ENCODE results near the gene NPHS1.

DNA sequence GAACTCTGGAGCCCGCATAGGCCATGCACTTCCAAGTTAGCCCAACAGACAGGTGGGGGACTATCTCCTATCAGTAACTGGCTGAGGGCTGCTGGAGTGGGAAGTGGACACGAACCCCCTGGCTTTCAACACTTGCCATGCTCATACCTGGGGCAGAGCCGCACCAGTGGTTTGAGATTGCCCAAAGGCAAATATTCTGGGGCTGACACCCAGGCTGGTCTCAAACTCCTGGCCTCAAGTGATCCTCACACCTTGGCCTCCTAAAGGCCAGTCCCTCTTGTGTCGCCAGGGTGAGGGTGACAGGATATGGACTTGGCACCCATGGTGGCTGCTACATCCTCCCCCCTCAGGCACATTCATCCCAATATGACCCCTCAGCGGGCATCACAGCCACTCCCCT is 34.9 kb upstream of the NPHS1 start:
- no peak for TF ChIP-seq CTCF (IDR thresholded peaks at IDR 0.05)
- TF ChIP-seq POLR2A (IDR thresholded peaks at IDR 0.05; ENCODE audit: low read depth), result no peak
